ENCODE data around the gene ABCC8. TPM values are rescaled to one million over a fixed set of nuclear protein-coding genes. Genes with fewer than 3 reads are reported as not detected.

Gene ABCC8
- total and polyA plus RNA-seq, 2 of the 8 experiments (the other 6 are each of a cell fraction or from before 2014, with no cell fraction given) = 3.7 to 4.9 TPM

- H3K4me2 ChIP-seq (ENCODE audit: insufficient read depth in 1 of 2, low read depth in 2 of 2, low read length in 2 of 2) = no peak overlapping the region
- H2BK20ac ChIP-seq (ENCODE audit: low read length) = no peak overlapping the region
- H3K56ac ChIP-seq (replicated peaks; ENCODE audit: insufficient read length, low read depth, low read length) = no peak overlapping the region
- H3K14ac ChIP-seq (ENCODE audit: insufficient read length) = no peak overlapping the region
- no peak overlapping the region for H3K4ac ChIP-seq (replicated peaks; ENCODE audit: insufficient read length, low read depth, low read length)
- H2AK5ac ChIP-seq (ENCODE audit: low read depth, low read length) = no peak overlapping the region
- H3K4me3 ChIP-seq (ENCODE audit: extremely low read depth in 1 of 4, insufficient read depth in 2 of 4, low read depth in 3 of 4, low read length in 4 of 4) = no peak overlapping the region
- H2BK15ac ChIP-seq (ENCODE audit: low read length) = no peak overlapping the region
- H3K27ac ChIP-seq (ENCODE audit: low read depth, low read length) = no peak overlapping the region
- FAIRE-seq = no peak
- no peak overlapping the region for H2AFZ ChIP-seq (ENCODE audit: low read length)
- no peaks in the 10 kb centered on the region; a peak in 1 of 7 replicates for H3K4me1 ChIP-seq (replicated peaks in 1 of 4; ENCODE audit: control insufficient read depth in 3 of 4, insufficient read depth in 4 of 4, low read length in 3 of 4)
- H2BK120ac ChIP-seq (replicated peaks; ENCODE audit: low read depth, low read length) = no peak overlapping the region
- no peak overlapping the region for H4K8ac ChIP-seq (ENCODE audit: extremely low read depth, insufficient read depth, low read length)
- TF ChIP-seq KDM5A (IDR thresholded peaks at IDR 0.05; ENCODE audit: low read length) (no peak), KDM1A (IDR thresholded peaks at IDR 0.05; ENCODE audit: borderline replicate concordance, low read length) (no peak), HDAC2 (IDR thresholded peaks at IDR 0.05; ENCODE audit: borderline replicate concordance in 1 of 2, low read depth in 2 of 2, low read length in 2 of 2) (no peak)
- H3K79me2 ChIP-seq (ENCODE audit: control insufficient read depth in 1 of 2, insufficient read depth in 2 of 2, low read length in 2 of 2) = no peaks in the 10 kb centered on the region
- POLR2A ChIA-PET (ENCODE audit: partially characterized antibody) = no interaction called here
- H3K23ac ChIP-seq (ENCODE audit: insufficient read length) = no peak overlapping the region
- no peak for DNase-seq (ENCODE audit: low read depth in 1 of 2, low spot score in 2 of 2)
- 92% methylated on average over 2 of the region's 2 CpGs; no CpG with 5 or more reads in 1 of the 2 experiments for WGBS, 2 experiments (ENCODE audit: extremely low coverage in 1 of 2, insufficient coverage in 1 of 2, insufficient read length in 1 of 2, insufficient replicate concordance in 2 of 2, low coverage in 1 of 2, low lambda C conversion rate in 2 of 2, missing lambda C conversion rate in 1 of 2)
- no peaks in the 10 kb centered on the region for H3K23me2 ChIP-seq (ENCODE audit: low read depth, low read length)
- no peaks in the 10 kb centered on the region for H3K36me3 ChIP-seq (ENCODE audit: control insufficient read depth in 2 of 4, insufficient read depth in 4 of 4, low read length in 3 of 4)
- no peaks in the 10 kb centered on the region for H3K79me1 ChIP-seq (ENCODE audit: low read depth, low read length)
- no peak overlapping the region for H3K18ac ChIP-seq (ENCODE audit: extremely low read depth, low read length)
- H2BK5ac ChIP-seq (ENCODE audit: low read depth, low read length) = no peak overlapping the region
- no peak overlapping the region for H4K5ac ChIP-seq (ENCODE audit: insufficient read length, low read depth, low read length)
- CTCF ChIA-PET (ENCODE audit: partially characterized antibody) = interaction anchor here (0.6 to 44.8 kb wide), 14 partner anchors 8 to 278 kb away, joined by 3 to 1414 read pairs (median 5); partner anchors contain the start of gene KCNJ11
- peaks cover 0 to 2% (median 0%) of the 10 kb centered on the region in 4 experiments; a peak in 1 of 7 replicates for H3K27me3 ChIP-seq (replicated peaks in 1 of 4; ENCODE audit: control insufficient read depth in 3 of 4, extremely low read depth in 1 of 4, insufficient read depth in 3 of 4, low read length in 3 of 4)
- H3K9ac ChIP-seq (replicated peaks in 1 of 4; ENCODE audit: extremely low read depth in 1 of 4, low read depth in 3 of 4, low read length in 3 of 4) = no peak overlapping the region
- no peaks in the 10 kb centered on the region for H4K20me1 ChIP-seq (replicated peaks in 1 of 2; ENCODE audit: control insufficient read depth in 1 of 2, insufficient read depth in 2 of 2, low read length in 2 of 2)
- H2BK12ac ChIP-seq (ENCODE audit: low read depth, low read length) = no peak overlapping the region
- H4K91ac ChIP-seq (replicated peaks; ENCODE audit: insufficient read length, low read length) = no peak overlapping the region
- no peaks in the 10 kb centered on the region for H3K9me3 ChIP-seq (ENCODE audit: insufficient read depth in 2 of 2, low read depth in 1 of 2, low read length in 1 of 2)
Measured at GRCh38 chr11:17507773-17508172, 31.1 kb upstream of the ABCC8 start.
